ENCODE results near the gene BTBD1.

Gene BTBD1

DNA sequence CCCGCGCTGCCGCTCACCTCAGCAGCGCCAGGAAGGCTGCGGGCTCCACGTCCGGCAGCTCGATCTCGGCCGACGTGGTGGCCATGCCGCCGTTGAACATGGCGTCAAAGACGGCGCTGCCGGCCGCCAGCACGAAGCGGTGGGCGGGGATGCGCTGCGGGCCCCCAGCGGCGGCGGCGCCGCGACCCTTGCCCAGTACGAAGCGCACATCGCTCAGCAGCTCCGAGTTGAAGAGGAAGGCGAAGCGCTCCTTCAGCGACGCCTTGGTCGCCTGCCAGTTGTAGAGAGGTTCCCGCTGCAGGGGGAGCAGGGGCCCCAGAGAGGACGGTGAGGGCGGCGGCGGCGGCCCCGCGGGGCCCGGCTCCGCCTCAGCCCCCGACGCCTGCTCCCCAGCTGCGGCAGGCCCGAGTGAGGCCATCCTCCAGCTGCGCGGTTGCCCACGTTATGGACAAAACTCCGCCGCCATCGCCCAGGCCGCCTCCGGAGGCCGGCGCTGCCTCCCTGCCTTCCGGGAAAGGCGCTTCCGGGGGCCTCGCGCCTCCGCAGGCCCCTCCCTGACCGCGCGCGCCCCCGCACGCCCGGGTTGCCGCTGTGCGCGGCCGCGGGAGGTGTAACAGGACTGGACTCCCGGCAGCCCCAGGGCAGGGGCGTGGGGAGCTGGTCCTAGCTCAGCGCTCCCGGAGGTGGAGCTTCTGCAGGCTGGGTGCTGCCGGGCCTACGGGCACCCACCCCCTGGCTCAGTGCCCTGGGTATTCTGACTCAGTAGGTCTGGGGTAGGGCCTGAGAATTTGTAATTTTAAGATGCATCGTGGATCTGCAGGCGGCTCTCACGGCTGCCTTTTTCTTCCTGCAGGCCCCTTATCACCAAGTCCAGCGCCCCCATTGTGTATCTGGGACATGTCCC, at the start of gene BTBD1:
Gene BTBD1, minus strand, starts transcription at position 519 of the 904 bp plus-strand sequence. Its CDS starts 101 bp downstream, at position 418.
- peak; percentile 99 for DNase-seq (ENCODE audit: low spot score)

DNA sequence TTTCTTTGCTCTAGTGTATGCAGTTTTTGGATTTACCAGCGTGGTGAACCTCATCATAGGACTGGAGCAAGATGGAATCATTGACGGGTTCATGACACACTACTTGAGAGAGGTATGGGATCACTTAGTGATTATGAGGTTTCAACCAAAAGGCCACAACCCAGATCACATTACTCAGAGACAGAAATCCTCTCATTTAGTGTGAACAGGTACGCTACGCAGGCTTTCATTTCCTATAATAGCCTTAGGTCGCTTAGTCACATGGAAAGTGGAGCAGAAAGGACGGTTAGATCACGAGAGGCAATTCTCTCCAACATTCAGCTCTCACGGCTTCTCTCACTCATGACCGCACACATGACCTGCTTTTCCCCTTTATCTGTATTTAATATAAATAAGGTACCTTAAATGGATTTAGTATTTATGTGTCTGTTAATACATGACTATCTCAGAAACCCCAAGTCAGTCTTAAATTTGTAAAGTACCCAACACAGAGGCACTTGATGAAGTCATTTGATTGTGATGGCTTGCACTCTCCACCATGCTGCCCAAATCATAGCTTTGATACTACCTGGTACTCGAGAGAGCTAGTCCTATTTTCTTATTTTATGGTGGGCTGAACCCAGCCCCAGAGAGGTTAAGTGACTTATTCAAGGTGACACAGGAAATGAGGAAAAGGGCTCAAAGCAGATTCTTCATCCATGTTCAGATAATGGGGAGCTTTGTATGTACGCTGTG, 48.9 kb upstream of the BTBD1 start:
- DNase-seq (ENCODE audit: low spot score) = no peak

- no peak for DNase-seq (ENCODE audit: low spot score)
Observed at GRCh38 chr15:83115410-83115809, 48.4 kb upstream of the BTBD1 start.

DNA sequence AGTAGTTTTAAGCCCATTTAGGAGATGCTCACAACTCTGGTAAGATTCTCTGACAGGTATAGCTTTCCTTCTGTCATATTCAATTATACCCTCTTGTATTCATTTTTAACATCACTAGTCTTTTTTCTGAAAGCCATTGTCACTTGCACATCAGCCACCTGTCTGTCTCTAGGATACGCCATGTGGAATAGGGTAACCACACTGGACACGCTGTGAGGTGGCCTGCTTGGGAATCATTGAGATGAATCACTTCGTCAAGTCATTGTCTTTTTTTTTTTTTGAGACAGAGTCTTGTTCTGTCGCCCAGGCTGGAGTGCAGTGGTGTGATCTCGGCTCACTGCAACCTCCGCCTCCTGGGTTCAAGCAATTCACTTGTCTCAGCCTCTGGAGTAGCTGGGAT, 47.8 kb upstream of the BTBD1 start:
- DNase-seq (ENCODE audit: low spot score) = no peak

GRCh38 chr15:83113881-83114674, 47.0 kb upstream of the BTBD1 start:
- DNase-seq (ENCODE audit: low spot score) = no peak

GRCh38 chr15:83112956-83113299, 45.9 kb upstream of the BTBD1 start:
- DNase-seq (ENCODE audit: low spot score) = no peak

DNA sequence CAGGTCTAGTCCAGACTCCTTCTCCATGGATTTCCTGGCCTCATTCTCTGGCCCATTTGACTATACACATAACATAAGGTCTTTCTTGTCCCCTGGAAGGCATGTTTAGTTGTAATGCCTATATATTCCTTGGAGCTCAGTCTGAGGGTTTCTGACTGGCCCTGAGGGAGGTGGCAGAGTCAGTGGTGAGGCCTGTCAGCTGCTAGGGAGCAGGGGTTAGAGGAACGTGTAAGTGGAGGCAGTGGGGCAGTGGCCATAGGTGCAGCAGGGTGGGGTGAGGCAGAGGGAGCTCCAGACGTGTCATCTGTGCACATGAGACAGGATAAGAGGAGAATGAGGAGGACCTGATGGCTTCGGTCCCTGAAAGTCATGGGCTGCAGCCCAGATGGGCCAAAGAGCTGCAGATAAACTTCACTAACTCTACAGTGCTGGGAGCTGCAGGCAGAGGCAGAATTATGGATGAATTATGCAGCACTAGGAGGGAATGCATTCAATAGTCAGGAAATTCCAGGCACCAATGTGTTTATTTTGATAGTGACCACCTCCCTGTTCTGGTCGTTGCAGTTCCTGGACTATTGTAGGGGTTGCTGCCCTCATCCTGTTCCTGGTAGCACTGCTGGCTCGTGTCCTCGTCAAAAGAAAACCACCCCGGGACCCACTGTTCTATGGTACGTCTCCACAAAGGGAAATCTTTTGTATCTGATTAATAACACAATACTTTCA, 45.3 kb upstream of the BTBD1 start:
- DNase-seq (ENCODE audit: low spot score) = no peak

GRCh38 chr15:83111149-83111548, 44.1 kb upstream of the BTBD1 start:
- DNase-seq (ENCODE audit: low spot score) = no peak

- no peak for DNase-seq (ENCODE audit: low spot score)
Observed at GRCh38 chr15:83110381-83110780, 43.3 kb upstream of the BTBD1 start.

GRCh38 chr15:83109532-83109931, 42.5 kb upstream of the BTBD1 start:
- no peak for DNase-seq (ENCODE audit: low spot score)

DNA sequence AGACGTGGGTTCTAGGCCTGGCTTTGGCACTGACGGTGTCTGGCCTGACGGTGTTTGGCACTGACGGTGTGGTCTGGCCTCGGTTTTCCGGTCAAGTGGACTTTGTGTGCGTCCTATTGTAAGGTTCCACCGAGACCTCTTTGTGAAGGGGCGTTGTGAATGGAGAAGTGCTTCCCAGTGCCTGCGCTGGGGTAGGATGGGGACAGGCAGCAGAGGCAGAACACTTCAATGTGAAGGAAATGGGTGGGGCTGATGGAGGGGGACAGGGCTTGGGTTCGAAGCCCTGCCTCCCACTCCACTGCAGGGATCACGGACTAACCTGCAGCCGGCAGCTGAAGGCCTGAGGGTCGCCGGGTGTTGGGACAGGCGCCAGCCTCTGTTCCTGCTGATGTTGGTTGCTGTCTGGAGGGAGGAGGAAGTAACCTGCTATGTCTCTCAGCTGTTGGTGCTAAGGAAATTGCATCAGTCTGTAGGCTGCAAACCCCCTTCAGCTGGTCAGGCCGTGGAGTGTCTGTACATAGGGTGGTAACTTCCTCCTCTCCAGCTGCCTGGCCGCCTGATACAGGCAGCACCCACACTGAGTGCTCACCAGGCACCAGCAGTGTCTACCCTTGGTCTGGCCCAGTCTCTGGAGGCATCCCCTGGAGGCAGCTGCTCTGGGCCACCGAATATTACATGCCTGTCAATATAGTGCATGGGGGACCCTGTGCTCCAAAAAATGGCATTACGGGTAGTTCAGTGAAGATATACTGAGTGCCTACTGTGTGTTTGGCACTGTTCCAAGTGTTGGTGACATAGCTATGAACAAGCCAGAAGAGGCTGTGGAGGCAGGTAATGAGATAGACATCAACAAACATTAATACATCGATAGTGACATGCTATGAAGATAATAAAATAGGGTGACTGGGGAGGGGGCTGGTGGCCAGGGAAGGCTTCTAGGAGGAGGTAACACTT, 41.5 kb upstream of the BTBD1 start:
- DNase-seq (ENCODE audit: low spot score) = no peak

GRCh38 chr15:83107841-83108181, 40.8 kb upstream of the BTBD1 start:
- DNase-seq (ENCODE audit: low spot score) = no peak

DNA sequence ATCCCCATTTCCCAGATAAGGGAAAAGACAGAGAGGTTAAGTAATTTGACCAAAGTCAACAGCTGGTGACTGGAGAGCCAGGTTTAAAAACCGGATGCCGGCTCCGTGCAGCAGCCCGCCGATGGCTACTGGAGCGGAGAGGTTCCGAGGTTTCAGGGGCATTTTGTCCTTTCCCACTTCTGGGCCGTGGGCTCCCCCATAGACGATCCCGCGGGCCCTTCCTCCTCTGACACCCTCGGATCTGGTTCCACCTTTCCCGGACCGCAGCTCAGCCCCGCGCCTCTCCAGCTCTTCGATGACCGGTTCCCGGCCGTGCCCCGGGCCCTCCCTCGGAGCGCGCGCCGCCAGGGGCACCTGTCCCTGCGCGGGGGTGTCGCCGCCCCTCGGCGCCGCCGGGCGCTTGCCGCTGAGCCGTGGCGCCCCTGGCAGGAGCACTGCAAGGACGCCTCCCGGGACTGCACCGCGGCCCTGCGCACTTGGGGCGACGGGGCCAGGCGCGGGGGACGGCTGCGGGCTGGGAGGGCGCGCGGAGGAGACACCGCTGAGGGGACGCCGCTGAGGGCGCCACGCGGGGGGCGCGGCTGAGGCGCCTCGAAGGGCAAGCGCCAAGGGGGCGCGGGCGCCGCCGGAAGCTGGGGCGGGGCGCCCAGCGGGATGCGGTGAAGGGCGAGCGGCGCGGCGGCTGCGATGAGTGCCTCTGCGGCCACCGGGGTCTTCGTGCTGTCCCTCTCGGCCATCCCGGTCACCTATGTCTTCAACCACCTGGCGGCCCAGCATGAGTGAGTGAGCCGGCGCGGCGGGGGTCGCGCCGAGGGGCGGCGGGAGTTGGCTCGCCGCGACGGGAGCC, 40.2 kb upstream of the BTBD1 start, which contains the start of gene TM6SF1:
Gene TM6SF1, plus strand, starts transcription at position 652 of the 847 bp plus-strand sequence. Its CDS starts 36 bp downstream, at position 688.
- no peak for DNase-seq (ENCODE audit: low spot score)

DNA sequence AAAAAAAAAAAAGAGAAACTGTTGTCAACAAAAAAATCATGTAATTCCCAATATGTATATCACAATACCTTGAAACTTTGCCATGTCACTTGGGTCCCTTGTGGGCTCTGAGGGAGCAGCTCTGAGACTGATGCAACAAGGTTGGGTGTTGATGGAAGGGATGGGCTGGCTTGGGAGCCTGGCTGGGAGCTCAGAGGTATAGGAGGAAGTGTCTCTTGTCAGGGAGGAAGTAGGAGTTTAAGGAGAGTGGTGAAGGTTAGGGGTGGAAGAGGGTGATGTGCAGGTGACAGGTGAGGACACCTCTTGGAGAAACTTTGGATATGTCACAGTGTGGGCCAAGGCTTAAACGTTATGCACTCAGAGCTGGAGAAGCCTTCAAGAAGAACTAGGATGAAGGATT, 38.4 kb upstream of the BTBD1 start:
- no peak for DNase-seq (ENCODE audit: low spot score)

DNA sequence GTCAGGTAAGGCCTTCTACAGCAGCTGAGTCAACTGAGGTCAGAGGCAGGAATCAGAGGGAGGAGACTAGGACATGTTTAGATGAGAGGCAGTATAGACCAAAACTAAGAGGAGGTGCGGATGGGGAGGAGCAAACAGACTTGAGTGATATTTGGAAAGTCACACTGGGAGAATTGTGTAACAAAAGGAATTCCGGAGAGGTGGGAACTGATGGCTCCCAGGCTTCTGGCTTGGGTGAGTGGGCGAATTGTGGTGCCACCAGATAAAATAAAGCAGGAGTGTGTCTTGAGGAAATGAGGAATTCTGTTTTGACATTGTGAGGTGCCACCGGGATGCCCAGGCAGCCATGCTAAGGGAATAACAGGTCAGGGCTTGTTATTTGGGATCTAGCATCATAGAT, 37.1 kb upstream of the BTBD1 start:
- DNase-seq (ENCODE audit: low spot score) = no peak

GRCh38 chr15:83102346-83102745, 35.3 kb upstream of the BTBD1 start:
- DNase-seq (ENCODE audit: low spot score) = no peak

DNA sequence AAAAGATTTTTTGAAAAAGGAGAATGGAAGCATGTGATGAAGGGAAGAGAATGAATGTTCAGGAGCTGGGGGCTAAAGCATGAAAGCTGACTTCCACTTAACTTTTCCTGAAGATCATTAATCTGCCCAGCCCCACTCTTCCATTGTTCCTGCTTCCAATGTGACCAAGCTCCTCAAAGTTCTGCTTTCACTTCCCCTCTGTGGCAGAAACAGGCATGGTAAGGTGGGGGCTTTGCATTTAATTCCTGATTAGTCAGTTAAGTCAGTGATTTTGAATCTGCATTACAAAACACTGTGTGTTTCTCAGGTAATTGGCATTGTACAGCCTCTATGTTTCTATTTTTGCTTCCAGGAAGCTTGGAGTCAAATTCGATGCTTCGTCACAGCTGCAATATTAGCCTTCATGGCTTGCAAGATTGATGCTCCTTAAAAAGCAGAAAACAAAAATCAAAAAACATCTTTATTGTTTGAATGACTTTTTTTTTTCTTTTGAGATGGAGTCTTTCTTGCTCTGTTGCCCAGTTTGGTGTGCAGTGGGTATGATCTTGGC, 33.1 kb upstream of the BTBD1 start:
- no peak for DNase-seq (ENCODE audit: low spot score)

DNA sequence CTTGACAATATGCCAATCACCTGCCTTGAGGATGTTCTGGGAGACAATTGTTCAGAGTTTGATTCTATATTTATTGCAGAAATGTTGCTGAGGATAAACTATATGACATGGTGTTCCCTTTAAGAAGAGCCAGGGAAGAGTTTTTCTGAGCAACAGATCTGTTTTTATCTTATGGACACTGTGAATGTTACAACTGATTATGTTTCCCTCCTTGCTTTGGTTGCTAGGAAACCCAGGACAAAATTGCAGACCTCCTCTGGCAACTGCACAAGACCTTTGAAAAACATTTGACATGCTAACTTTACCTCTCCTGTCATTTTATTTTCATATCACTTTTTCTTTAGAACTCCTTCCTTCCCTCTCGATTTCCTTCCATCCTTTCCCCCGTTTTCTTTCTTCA, 32.2 kb upstream of the BTBD1 start:
- DNase-seq (ENCODE audit: low spot score) = no peak

DNA sequence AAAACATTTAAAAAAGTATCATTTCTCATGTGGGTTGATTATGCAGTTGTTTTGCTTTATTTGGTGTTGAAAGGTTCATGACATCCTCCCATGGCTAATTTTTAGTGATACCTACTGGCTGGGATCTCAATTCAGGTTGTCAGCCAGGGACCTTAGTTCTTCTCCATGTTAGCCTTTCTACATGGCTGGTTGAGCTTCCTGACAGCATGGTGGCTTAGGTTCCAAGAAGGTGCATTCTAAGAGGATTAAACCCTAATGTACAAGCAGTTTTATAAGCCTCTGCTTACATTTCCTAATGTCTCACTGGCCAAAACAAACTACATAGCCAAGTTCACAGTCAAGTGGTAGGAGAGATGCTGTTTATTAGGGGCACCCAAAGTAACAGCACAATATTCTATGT, 31.0 kb upstream of the BTBD1 start:
- DNase-seq (ENCODE audit: low spot score) = no peak

Measured in LoVo (cell line).